HCT116 (cell line): ENCODE data around the gene ASCL1. TPM values are rescaled to one million over a fixed set of nuclear protein-coding genes. Genes with fewer than 3 reads are reported as not detected.

Experiments
- ATAC-seq: fragments of 200-7000 bp; cut with Tn5 transposase; 2 replicates; pipeline ENCODE4 v1.9.1; 2020; ENCODE audit warnings: mild to moderate bottlenecking, moderate library complexity
- BruUV-seq: library from RNA; stranded (reverse); fragments of 400-500 nt; replicated peaks from 2 replicates; lab custom pipeline; 2021; lab: Mats Ljungman, UMichigan
- CTCF ChIA-PET: fragments of 300-600 bp; sonication (Branson Sonifier 250); formaldehyde crosslinking; loops from one replicate; lab custom pipeline; 2021; ENCODE audit warnings: antibody characterized with exemption; lab: Charles Lee
- POLR2A ChIA-PET: fragments of 300-600, 350-600 bp; sonication (Branson Sonifier 250); formaldehyde crosslinking; loops from one replicate; lab custom pipeline; 2021; ENCODE audit warnings: antibody characterized with exemption; lab: Charles Lee
- RAD21 ChIA-PET, 2 experiments: fragments of 300-600 bp; sonication (Branson Sonifier 250); formaldehyde crosslinking; loops; one replicate each; lab custom pipeline; 2023; ENCODE audit warnings: low total read pairs in 2 of 2; ENCODE audit not compliant: uncharacterized antibody in 2 of 2, unreplicated experiment in 2 of 2, low non-redundant PET in 1 of 2; lab: Charles Lee
- DNase-seq: peaks from one replicate; pipeline ENCODE4 v3.0.0-alpha.2; 2010; ENCODE audit warnings: low read depth, low spot score
- H2AFZ ChIP-seq: fragments of 200-600 bp; shearing (Covaris generic), sonication (generic); 2 replicates; pipeline ENCODE4 v1.6.1; 2017; ENCODE audit warnings: low read depth, mixed run types, mixed read lengths, antibody characterized with exemption, low read length; ENCODE audit not compliant: poor library complexity, severe bottlenecking
- H3K27ac ChIP-seq: 2 replicates; pipeline ENCODE4 v1.5.1; 2012; ENCODE audit warnings: low read depth, low read length
- H3K27me3 ChIP-seq: fragments of 200-600 bp; sonication (generic); 2 replicates; pipeline ENCODE4 v1.6.1; 2016; ENCODE audit warnings: mixed run types, low read length, mixed read lengths; ENCODE audit not compliant: insufficient read depth
- H3K36me3 ChIP-seq, 2 experiments: fragments of 200-500 bp in 1 of 2; fragments of 200-600 bp in 1 of 2; sonication (Bioruptor generic) in 1 of 2; sonication (generic) in 1 of 2; 2 replicates each; pipeline versions ENCODE4 v1.5.1 to v1.6.1; 2014 to 2016; ENCODE audit warnings: low read length in 2 of 2, inconsistent platforms in 1 of 2, mixed read lengths in 1 of 2, mixed run types in 1 of 2; ENCODE audit not compliant: insufficient read depth in 2 of 2, control insufficient read depth in 1 of 2
- H3K4me1 ChIP-seq, 2 experiments: fragments of 200-600 bp in 1 of 2; sonication (generic) in 1 of 2; 2 replicates each; pipeline versions ENCODE4 v1.5.1 to v1.6.1; 2012 to 2017; ENCODE audit warnings: low read length in 2 of 2, inconsistent platforms in 1 of 2, mild to moderate bottlenecking in 1 of 2, mixed read lengths in 1 of 2, mixed run types in 1 of 2, moderate library complexity in 1 of 2; ENCODE audit not compliant: insufficient read depth in 2 of 2, control insufficient read depth in 1 of 2
- H3K4me2 ChIP-seq: fragments of 200-600 bp; sonication (generic); 2 replicates; pipeline ENCODE4 v1.6.1; 2017; ENCODE audit warnings: mixed run types, low read length, mixed read lengths
- H3K4me3 ChIP-seq, 2 experiments: fragments of 200-600 bp in 1 of 2; sonication (generic) in 1 of 2; replicated peaks in 1 of 2; 2 replicates each; pipeline ENCODE4 v1.5.1; 2011 to 2016; ENCODE audit warnings: low read length in 2 of 2, control low read depth in 1 of 2, low read depth in 1 of 2, mild to moderate bottlenecking in 1 of 2, mixed read lengths in 1 of 2, mixed run types in 1 of 2
- H3K79me2 ChIP-seq: fragments of 200-600 bp; sonication (generic); 2 replicates; pipeline ENCODE4 v1.6.1; 2017; ENCODE audit warnings: mild to moderate bottlenecking, mixed run types, low read length, moderate library complexity, mixed read lengths; ENCODE audit not compliant: insufficient read depth
- H3K9ac ChIP-seq: fragments of 200-600 bp; sonication (generic); 2 replicates; pipeline ENCODE4 v1.6.1; 2016; ENCODE audit warnings: low read length, mixed read lengths
- H3K9me2 ChIP-seq: fragments of 200-600 bp; sonication (generic), shearing (Covaris generic); 2 replicates; pipeline ENCODE4 v1.6.1; 2017; ENCODE audit warnings: mixed run types, mild to moderate bottlenecking, moderate library complexity; ENCODE audit not compliant: insufficient read depth
- H3K9me3 ChIP-seq, 2 experiments: fragments of 200-500 bp in 1 of 2; fragments of 200-600 bp in 1 of 2; sonication (Bioruptor generic) in 1 of 2; sonication (generic) in 1 of 2; 2 replicates each; pipeline ENCODE4 v1.6.1; 2014 to 2017; ENCODE audit warnings: low read length in 2 of 2, mixed read lengths in 2 of 2, inconsistent platforms in 1 of 2, low read depth in 1 of 2, mild to moderate bottlenecking in 1 of 2, mixed run types in 1 of 2, moderate library complexity in 1 of 2; ENCODE audit not compliant: control insufficient read depth in 1 of 2, insufficient read depth in 1 of 2
- H4K20me1 ChIP-seq: fragments of 200-600 bp; sonication (generic), shearing (Covaris generic); 2 replicates; pipeline ENCODE4 v1.6.1; 2017; ENCODE audit warnings: mixed run types, mild to moderate bottlenecking, moderate library complexity; ENCODE audit not compliant: insufficient read depth
- ATF3 ChIP-seq: IDR thresholded peaks from 2 replicates; pipeline ENCODE4 v1.6.1; 2012
- CBX3 ChIP-seq: IDR thresholded peaks from 2 replicates; pipeline ENCODE4 v1.6.1; 2012; ENCODE audit warnings: low read depth
- CEBPB ChIP-seq: IDR thresholded peaks from 2 replicates; pipeline ENCODE4 v1.6.1; 2012; ENCODE audit warnings: low read depth
- CTCF ChIP-seq, 3 experiments: fragments of 200-600 bp in 1 of 3; sonication (generic) in 1 of 3; IDR thresholded peaks in 2 of 3; conservative IDR thresholded peaks in 1 of 3; 2 replicates each; pipeline ENCODE4 v1.5.1; 2012 to 2017; ENCODE audit warnings: low read depth in 2 of 3, low read length in 2 of 3, antibody characterized with exemption in 1 of 3, borderline replicate concordance in 1 of 3, control low read depth in 1 of 3, mild to moderate bottlenecking in 1 of 3, mixed read lengths in 1 of 3, mixed run types in 1 of 3, moderate library complexity in 1 of 3; ENCODE audit not compliant: insufficient read depth in 1 of 3
- EGR1 ChIP-seq: IDR thresholded peaks from 2 replicates; pipeline ENCODE4 v1.6.1; 2012; ENCODE audit warnings: low read depth
- ELF1 ChIP-seq: IDR thresholded peaks from 2 replicates; pipeline ENCODE4 v1.6.1; 2012; ENCODE audit warnings: low read depth, borderline replicate concordance
- EZH2phosphoT487 ChIP-seq: fragments of 200-600 bp; IDR thresholded peaks from 2 replicates; pipeline ENCODE4 v1.6.1; 2018; ENCODE audit warnings: antibody characterized with exemption, borderline replicate concordance
- FOSL1 ChIP-seq: IDR thresholded peaks from 2 replicates; pipeline ENCODE4 v1.6.1; 2012; ENCODE audit warnings: low read depth
- JUND ChIP-seq: IDR thresholded peaks from 2 replicates; pipeline ENCODE4 v1.6.1; 2012
- MAX ChIP-seq: IDR thresholded peaks from 2 replicates; pipeline ENCODE4 v1.6.1; 2012
- RAD21 ChIP-seq: IDR thresholded peaks from 2 replicates; pipeline ENCODE4 v1.6.1; 2012; ENCODE audit warnings: low read depth, mild to moderate bottlenecking
- SIN3A ChIP-seq: IDR thresholded peaks from 2 replicates; pipeline ENCODE4 v1.6.1; 2012; ENCODE audit warnings: low read depth
- SRF ChIP-seq: IDR thresholded peaks from 2 replicates; pipeline ENCODE4 v1.6.1; 2012; ENCODE audit warnings: low read depth
- TCF7L2 ChIP-seq: IDR thresholded peaks from 2 replicates; pipeline ENCODE4 v1.7.0; 2011; ENCODE audit warnings: borderline replicate concordance, inconsistent platforms; ENCODE audit not compliant: insufficient read depth, insufficient read length; ENCODE audit errors: extremely low read depth
- YY1 ChIP-seq: IDR thresholded peaks from 2 replicates; pipeline ENCODE4 v1.6.1; 2011; ENCODE audit warnings: low read length, low read depth, moderate library complexity, mild to moderate bottlenecking; ENCODE audit not compliant: insufficient replicate concordance; ENCODE audit errors: extremely low read depth
- ZBTB33 ChIP-seq: IDR thresholded peaks from 2 replicates; pipeline ENCODE4 v1.6.1; 2011; ENCODE audit warnings: mild to moderate bottlenecking, low read length, moderate library complexity; ENCODE audit not compliant: insufficient replicate concordance; ENCODE audit errors: extremely low read depth
- ZFX ChIP-seq: fragments of 450-650 bp; IDR thresholded peaks from 2 replicates; pipeline ENCODE4 v1.6.1; 2017
- ZNF274 ChIP-seq: fragments of 200-500 bp; sonication (Bioruptor generic); IDR thresholded peaks from 2 replicates; pipeline ENCODE4 v1.6.1; 2014; ENCODE audit warnings: mild to moderate bottlenecking, low read depth, low read length, inconsistent platforms
- intact Hi-C: fragments of 100-400 bp; cut with micrococcal nuclease; formaldehyde crosslinking; loops from 2 replicates; pipeline ENCODE4 v1.10.0; 2022
- total RNA-seq: library from RNA; stranded (reverse); gene quantifications from one replicate; pipeline ENCODE4 v1.2.1, GENCODE V29; 2021; ENCODE audit not compliant: unreplicated experiment

The ASCL1 gene
- total RNA-seq, 1 experiment from 2014 or later = not detected

- RAD21 ChIA-PET = no interaction called here
- peaks cover 54% of the 10 kb centered on the region for H3K27me3 ChIP-seq
- no peak overlapping the region for H3K4me2 ChIP-seq
- H2AFZ ChIP-seq = no peak overlapping the region
- no peak for TF ChIP-seq YY1
- no peak for TF ChIP-seq EZH2phosphoT487
- no peak for TF ChIP-seq RAD21
- no peak for TF ChIP-seq CTCF (IDR thresholded peaks at IDR 0.05 in 2 of 3, conservative IDR thresholded peaks at IDR 0.05 in 1 of 3; ENCODE audit: borderline replicate concordance in 1 of 3, insufficient read depth in 1 of 3, low read depth in 2 of 3, low read length in 2 of 3)
- TF ChIP-seq TCF7L2 = no peak
- no peak for TF ChIP-seq CBX3
- no peak for TF ChIP-seq SRF
- TF ChIP-seq EGR1 = no peak
- no peak for TF ChIP-seq SIN3A
- no peak for TF ChIP-seq ZBTB33
- TF ChIP-seq ZFX = no peak
- TF ChIP-seq MAX = no peak
- no peak for TF ChIP-seq ZNF274
- no peak for TF ChIP-seq FOSL1
- TF ChIP-seq CEBPB = no peak
- no peak for TF ChIP-seq JUND
- no peak for TF ChIP-seq ATF3
- no peak for TF ChIP-seq ELF1
- H3K79me2 ChIP-seq = no peaks in the 10 kb centered on the region
- ATAC-seq (no peak), DNase-seq (no peak)
- BruUV-seq = no TSS peak
- no peaks in the 10 kb centered on the region for H3K9me2 ChIP-seq
- POLR2A ChIA-PET = no interaction called here
- intact Hi-C loops = no loop called here
- no peaks in the 10 kb centered on the region for H3K4me1 ChIP-seq
- no peak overlapping the region for H3K9ac ChIP-seq
- H4K20me1 ChIP-seq = no peaks in the 10 kb centered on the region
- H3K9me3 ChIP-seq = no peaks in the 10 kb centered on the region
- no peak overlapping the region for H3K4me3 ChIP-seq
- CTCF ChIA-PET = interaction anchor here (1.0 kb wide), 1 partner anchor 44 kb away, joined by 3 read pairs; no protein-coding TSS in a partner anchor
- H3K36me3 ChIP-seq = no peaks in the 10 kb centered on the region
- no peak overlapping the region for H3K27ac ChIP-seq
Observed at GRCh38 chr12:102927220-102927619, 30.3 kb upstream of the ASCL1 start.
